ENCODE data around the gene CCDC30.

The CCDC30 gene

GRCh38 chr1:42524330-42524729, 61.2 kb downstream of the CCDC30 start:
- Histone ChIP-seq H3K79me2 (no peaks in the 10 kb centered on the region), H3K9me3 (ENCODE audit: control insufficient read depth, low read length) (no peaks in the 10 kb centered on the region), H3K4me2 (ENCODE audit: low read length) (no peak overlapping the region), H3K4me1 (no peaks in the 10 kb centered on the region), H3K27ac (no peak overlapping the region), H2AFZ (no peak overlapping the region), H3K27me3 (ENCODE audit: control insufficient read depth, insufficient read depth, low read length) (no peaks in the 10 kb centered on the region), H3K4me3 (ENCODE audit: low read depth, low read length) (no peak overlapping the region), H3K9ac (no peak overlapping the region), H3K36me3 (ENCODE audit: control insufficient read depth, insufficient read depth, low read length) (no peaks in the 10 kb centered on the region)
- TF ChIP-seq CTCF (IDR thresholded peaks at IDR 0.05), result no peak

GRCh38 chr1:42529724-42530181, 66.7 kb downstream of the CCDC30 start:
- no peak overlapping the region for H3K9ac ChIP-seq
- H3K36me3 ChIP-seq (ENCODE audit: control insufficient read depth, insufficient read depth, low read length), result no peaks in the 10 kb centered on the region
- no peak overlapping the region for H2AFZ ChIP-seq
- no peaks in the 10 kb centered on the region for H3K79me2 ChIP-seq
- no peaks in the 10 kb centered on the region for H3K27me3 ChIP-seq (ENCODE audit: control insufficient read depth, insufficient read depth, low read length)
- no peak overlapping the region for H3K4me2 ChIP-seq (ENCODE audit: low read length)
- no peak overlapping the region for H3K27ac ChIP-seq
- no peak for TF ChIP-seq CTCF (IDR thresholded peaks at IDR 0.05)
- H3K9me3 ChIP-seq (ENCODE audit: control insufficient read depth, low read length), result no peaks in the 10 kb centered on the region
- H3K4me3 ChIP-seq (ENCODE audit: low read depth, low read length), result no peak overlapping the region
- H3K4me1 ChIP-seq, result no peaks in the 10 kb centered on the region

DNA sequence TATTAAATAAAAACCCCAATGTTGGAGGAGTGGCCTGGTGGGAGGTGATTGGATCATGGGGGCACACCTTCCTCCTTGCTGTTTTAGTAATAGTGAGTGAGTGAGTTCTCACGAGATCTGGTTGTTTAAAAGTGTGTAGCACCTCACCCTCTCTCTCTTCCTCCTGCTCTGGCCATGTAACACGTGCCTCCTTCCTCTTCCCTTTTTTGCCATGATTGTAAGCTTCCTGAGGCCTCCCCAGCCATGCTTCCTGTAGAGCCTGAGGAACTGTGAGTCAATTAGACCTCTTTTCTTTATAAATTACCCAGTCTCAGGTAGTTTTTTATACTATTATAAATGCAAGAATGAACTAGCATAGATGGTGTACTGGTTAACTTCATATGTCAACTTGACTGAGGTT, 68.0 kb downstream of the CCDC30 start:
- H3K36me3 ChIP-seq (ENCODE audit: control insufficient read depth, insufficient read depth, low read length), result no peaks in the 10 kb centered on the region
- H3K79me2 ChIP-seq, result no peaks in the 10 kb centered on the region
- H3K9ac ChIP-seq, result no peak overlapping the region
- H3K27me3 ChIP-seq (ENCODE audit: control insufficient read depth, insufficient read depth, low read length), result no peaks in the 10 kb centered on the region
- TF ChIP-seq CTCF (IDR thresholded peaks at IDR 0.05), result no peak
- H3K9me3 ChIP-seq (ENCODE audit: control insufficient read depth, low read length), result no peaks in the 10 kb centered on the region
- no peak overlapping the region for H3K4me2 ChIP-seq (ENCODE audit: low read length)
- H3K4me3 ChIP-seq (ENCODE audit: low read depth, low read length), result no peak overlapping the region
- no peaks in the 10 kb centered on the region for H3K4me1 ChIP-seq
- H2AFZ ChIP-seq, result no peak overlapping the region
- no peak overlapping the region for H3K27ac ChIP-seq

DNA sequence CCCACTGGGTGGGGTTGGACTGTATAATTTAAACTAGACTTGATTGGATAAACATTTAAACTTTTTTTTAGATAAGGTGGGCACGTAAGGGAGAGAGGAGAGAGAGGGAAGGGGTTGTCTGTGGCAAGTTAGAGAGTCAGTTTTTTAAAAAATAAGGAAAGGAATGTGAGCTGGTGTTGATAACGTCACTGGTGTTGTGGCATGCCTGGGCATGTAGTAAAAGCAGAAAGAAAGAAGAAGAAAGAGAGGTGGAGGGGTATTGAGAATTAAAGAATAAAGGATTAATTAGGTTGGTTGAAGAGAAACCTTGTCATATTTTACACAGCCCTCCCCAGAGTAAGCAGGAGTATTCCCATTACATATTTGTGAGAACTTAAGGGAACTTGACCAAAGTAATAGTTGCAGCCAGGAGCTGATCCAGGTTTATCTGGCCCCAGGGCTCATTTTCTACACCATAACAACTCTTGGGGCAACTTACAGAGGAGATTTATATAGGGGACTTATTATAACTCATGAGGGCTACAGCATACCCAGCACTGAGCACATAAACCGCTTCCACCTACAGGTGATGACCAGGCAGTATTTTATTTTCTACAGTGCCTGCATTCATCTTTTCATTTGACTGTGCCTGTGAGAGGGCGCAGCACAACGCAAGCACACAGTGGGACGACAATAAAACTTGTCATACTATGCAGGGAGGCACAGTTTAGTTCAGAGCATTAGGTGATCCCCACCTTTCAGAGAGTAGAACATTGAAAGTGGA, 70.2 kb downstream of the CCDC30 start:
- no peaks in the 10 kb centered on the region for H3K36me3 ChIP-seq (ENCODE audit: control insufficient read depth, insufficient read depth, low read length)
- H3K4me3 ChIP-seq (ENCODE audit: low read depth, low read length), result no peak overlapping the region
- no peaks in the 10 kb centered on the region for H3K79me2 ChIP-seq
- no peak overlapping the region for H3K9ac ChIP-seq
- H2AFZ ChIP-seq, result no peak overlapping the region
- no peak overlapping the region for H3K4me2 ChIP-seq (ENCODE audit: low read length)
- H3K9me3 ChIP-seq (ENCODE audit: control insufficient read depth, low read length), result no peaks in the 10 kb centered on the region
- no peaks in the 10 kb centered on the region for H3K27me3 ChIP-seq (ENCODE audit: control insufficient read depth, insufficient read depth, low read length)
- no peak overlapping the region for H3K27ac ChIP-seq
- H3K4me1 ChIP-seq, result no peaks in the 10 kb centered on the region
- TF ChIP-seq CTCF (IDR thresholded peaks at IDR 0.05), result no peak

- Histone ChIP-seq H3K79me2 (no peaks in the 10 kb centered on the region), H3K9ac (no peak overlapping the region), H3K4me3 (ENCODE audit: low read depth, low read length) (no peak overlapping the region), H3K36me3 (ENCODE audit: control insufficient read depth, insufficient read depth, low read length) (no peaks in the 10 kb centered on the region), H3K9me3 (ENCODE audit: control insufficient read depth, low read length) (no peaks in the 10 kb centered on the region), H3K27ac (no peak overlapping the region), H3K4me2 (ENCODE audit: low read length) (no peak overlapping the region), H2AFZ (no peak overlapping the region), H3K27me3 (ENCODE audit: control insufficient read depth, insufficient read depth, low read length) (no peaks in the 10 kb centered on the region), H3K4me1 (no peaks in the 10 kb centered on the region)
- TF ChIP-seq CTCF (IDR thresholded peaks at IDR 0.05), result no peak
Observed at GRCh38 chr1:42541104-42541503, 78.0 kb downstream of the CCDC30 start.
